H1 (cell line): Measurements from ENCODE around the gene C18orf63. TPM values are rescaled to one million over a fixed set of nuclear protein-coding genes. Genes with fewer than 3 reads are reported as not detected.

Experiments
- CTCF ChIA-PET: fragments of 300-600 bp; sonication (Branson Sonifier 250); formaldehyde crosslinking; loops from one replicate; lab custom pipeline; 2021; ENCODE audit not compliant: partially characterized antibody; lab: Charles Lee
- POLR2A ChIA-PET: fragments of 300-600 bp; sonication (Branson Sonifier 250); formaldehyde crosslinking; loops from one replicate; lab custom pipeline; 2021; ENCODE audit warnings: inconsistent platforms; ENCODE audit not compliant: partially characterized antibody; lab: Charles Lee
- DNase-seq, 2 experiments: peaks; one replicate each; pipeline versions ENCODE4 v3.0.0 to v3.0.0-alpha.2; 2010 to 2022; ENCODE audit warnings: low spot score in 2 of 2, low read depth in 1 of 2, mixed read lengths in 1 of 2
- FAIRE-seq: peaks from 2 replicates; lab custom pipeline; 2011; peaks lifted over from hg19 to GRCh38; lab: Jason Lieb, UNC
- H2AFZ ChIP-seq: 2 replicates; pipeline ENCODE4 v1.8.1; 2012; ENCODE audit warnings: low read length, inconsistent platforms
- H2AK5ac ChIP-seq: 2 replicates; pipeline ENCODE4 v1.6.1; 2013; ENCODE audit warnings: low read depth, low read length
- H2BK120ac ChIP-seq: replicated peaks from 2 replicates; pipeline ENCODE3; 2013; ENCODE audit warnings: low read depth, low read length, inconsistent platforms
- H2BK12ac ChIP-seq: 2 replicates; pipeline ENCODE4 v1.6.1; 2013; ENCODE audit warnings: low read depth, low read length
- H2BK15ac ChIP-seq: 2 replicates; pipeline ENCODE4 v1.6.1; 2013; ENCODE audit warnings: low read length
- H2BK20ac ChIP-seq: 2 replicates; pipeline ENCODE4 v1.6.1; 2013; ENCODE audit warnings: low read length
- H2BK5ac ChIP-seq: 2 replicates; pipeline ENCODE4 v1.6.1; 2013; ENCODE audit warnings: low read depth, low read length
- H3K14ac ChIP-seq: 2 replicates; pipeline ENCODE4 v1.6.1; 2013; ENCODE audit warnings: inconsistent platforms; ENCODE audit not compliant: insufficient read length
- H3K18ac ChIP-seq: 2 replicates; pipeline ENCODE4 v1.6.1; 2013; ENCODE audit warnings: low read length; ENCODE audit errors: extremely low read depth
- H3K23ac ChIP-seq: 2 replicates; pipeline ENCODE4 v1.6.1; 2013; ENCODE audit warnings: inconsistent platforms; ENCODE audit not compliant: insufficient read length
- H3K23me2 ChIP-seq: 2 replicates; pipeline ENCODE4 v1.6.1; 2013; ENCODE audit warnings: low read depth, low read length
- H3K27ac ChIP-seq: 2 replicates; pipeline ENCODE4 v1.6.1; 2011; ENCODE audit warnings: low read depth, low read length, inconsistent platforms
- H3K27me3 ChIP-seq, 4 experiments: replicated peaks in 1 of 4; 1 replicate in 1 of 4; 2 replicates in 3 of 4; pipeline versions ENCODE4 v1.6.1 to v1.8.1; 2011 to 2013; ENCODE audit warnings: low read length in 3 of 4, mild to moderate bottlenecking in 3 of 4, inconsistent platforms in 2 of 4, mixed read lengths in 2 of 4, moderate library complexity in 1 of 4; ENCODE audit not compliant: control insufficient read depth in 3 of 4, insufficient read depth in 3 of 4; ENCODE audit errors: extremely low read depth in 1 of 4
- H3K36me3 ChIP-seq, 4 experiments: 2 replicates each; pipeline versions ENCODE4 v1.6.1 to v1.8.1; 2011 to 2013; ENCODE audit warnings: mild to moderate bottlenecking in 4 of 4, low read length in 3 of 4, moderate library complexity in 2 of 4, control low read depth in 1 of 4, inconsistent platforms in 1 of 4; ENCODE audit not compliant: insufficient read depth in 4 of 4, control insufficient read depth in 2 of 4
- H3K4ac ChIP-seq: replicated peaks from 2 replicates; pipeline ENCODE3; 2013; ENCODE audit warnings: low read length, low read depth, mixed read lengths, inconsistent platforms; ENCODE audit not compliant: insufficient read length
- H3K4me1 ChIP-seq, 4 experiments: replicated peaks in 1 of 4; 1 replicate in 1 of 4; 2 replicates in 3 of 4; pipeline versions ENCODE4 v1.6.1 to v1.8.1; 2011 to 2013; ENCODE audit warnings: low read length in 3 of 4, inconsistent platforms in 2 of 4, mixed read lengths in 1 of 4; ENCODE audit not compliant: insufficient read depth in 4 of 4, control insufficient read depth in 3 of 4
- H3K4me2 ChIP-seq, 2 experiments: 2 replicates each; pipeline versions ENCODE4 v1.6.1 to v1.8.1; 2011 to 2013; ENCODE audit warnings: low read depth in 2 of 2, low read length in 2 of 2, control low read depth in 1 of 2, inconsistent platforms in 1 of 2, mild to moderate bottlenecking in 1 of 2; ENCODE audit not compliant: insufficient read depth in 1 of 2
- H3K4me3 ChIP-seq, 4 experiments: fragments of 200-600, 300-600 bp in 1 of 4; sonication (generic), shearing (Covaris generic), sonication (Bioruptor Twin) in 1 of 4; 2 replicates each; pipeline versions ENCODE4 v1.5.1 to v1.8.1; 2011 to 2016; ENCODE audit warnings: low read length in 4 of 4, low read depth in 3 of 4, control low read depth in 2 of 4, inconsistent platforms in 2 of 4, mild to moderate bottlenecking in 2 of 4, mixed read lengths in 1 of 4, moderate library complexity in 1 of 4; ENCODE audit not compliant: insufficient read depth in 2 of 4; ENCODE audit errors: extremely low read depth in 1 of 4
- H3K56ac ChIP-seq: replicated peaks from 2 replicates; pipeline ENCODE3; 2013; ENCODE audit warnings: low read depth, mild to moderate bottlenecking, mixed read lengths, low read length, inconsistent platforms; ENCODE audit not compliant: insufficient read length
- H3K79me1 ChIP-seq: 2 replicates; pipeline ENCODE4 v1.6.1; 2013; ENCODE audit warnings: low read depth, low read length, control low read depth
- H3K79me2 ChIP-seq, 2 experiments: 2 replicates each; pipeline versions ENCODE4 v1.6.1 to v1.8.1; 2012 to 2013; ENCODE audit warnings: low read length in 2 of 2, mild to moderate bottlenecking in 2 of 2, inconsistent platforms in 1 of 2; ENCODE audit not compliant: insufficient read depth in 2 of 2, control insufficient read depth in 1 of 2
- H3K9ac ChIP-seq, 4 experiments: replicated peaks in 1 of 4; 1 replicate in 1 of 4; 2 replicates in 3 of 4; pipeline versions ENCODE4 v1.6.1 to v1.8.1; 2011 to 2013; ENCODE audit warnings: low read depth in 3 of 4, low read length in 3 of 4, control low read depth in 2 of 4, mild to moderate bottlenecking in 2 of 4, moderate library complexity in 2 of 4, inconsistent platforms in 1 of 4; ENCODE audit errors: extremely low read depth in 1 of 4
- H3K9me3 ChIP-seq, 2 experiments: 2 replicates each; pipeline versions ENCODE4 v1.6.1 to v1.8.1; 2012 to 2013; ENCODE audit warnings: mild to moderate bottlenecking in 2 of 2, moderate library complexity in 2 of 2, control low read depth in 1 of 2, inconsistent platforms in 1 of 2, low read depth in 1 of 2, low read length in 1 of 2, mixed read lengths in 1 of 2; ENCODE audit not compliant: insufficient read depth in 2 of 2
- H4K20me1 ChIP-seq, 2 experiments: replicated peaks in 1 of 2; 2 replicates each; pipeline versions ENCODE3 to v1.8.1; 2011 to 2013; ENCODE audit warnings: inconsistent platforms in 2 of 2, low read length in 2 of 2, mild to moderate bottlenecking in 1 of 2; ENCODE audit not compliant: insufficient read depth in 2 of 2, control insufficient read depth in 1 of 2
- H4K5ac ChIP-seq: 2 replicates; pipeline ENCODE4 v1.6.1; 2013; ENCODE audit warnings: low read length, low read depth, mixed read lengths, inconsistent platforms; ENCODE audit not compliant: insufficient read length
- H4K8ac ChIP-seq: 2 replicates; pipeline ENCODE4 v1.8.0; 2013; ENCODE audit warnings: mild to moderate bottlenecking, moderate library complexity, low read length, inconsistent platforms; ENCODE audit not compliant: insufficient read depth; ENCODE audit errors: extremely low read depth
- H4K91ac ChIP-seq: replicated peaks from 2 replicates; pipeline ENCODE3; 2013; ENCODE audit warnings: low read length, mixed read lengths, inconsistent platforms; ENCODE audit not compliant: insufficient read length
- BACH1 ChIP-seq: IDR thresholded peaks from 2 replicates; pipeline ENCODE4 v1.6.1; 2012; ENCODE audit warnings: low read length, improper control_type of control experiment
- GABPA ChIP-seq: IDR thresholded peaks from 2 replicates; pipeline ENCODE4 v1.6.1; 2011; ENCODE audit warnings: mild to moderate bottlenecking, low read length, moderate library complexity, borderline replicate concordance; ENCODE audit not compliant: insufficient read depth
- SAP30 ChIP-seq: fragments of 300-600 bp; sonication (generic); IDR thresholded peaks from 2 replicates; pipeline ENCODE4 v1.7.1; 2012; ENCODE audit warnings: low read length, moderate library complexity, mild to moderate bottlenecking, inconsistent platforms; ENCODE audit not compliant: insufficient read depth, insufficient replicate concordance
- WGBS, 2 experiments: shearing (Covaris generic) in 1 of 2; methylation state at CpG; one replicate each; pipeline versions ENCODE4 v1.1.6 to v1.1.7; 2013 to 2015; ENCODE audit warnings: low lambda C conversion rate in 2 of 2, mixed read lengths in 2 of 2, inconsistent platforms in 1 of 2, low coverage in 1 of 2, missing lambda C conversion rate in 1 of 2; ENCODE audit not compliant: insufficient replicate concordance in 2 of 2, insufficient coverage in 1 of 2, insufficient read length in 1 of 2; ENCODE audit errors: extremely low coverage in 1 of 2, missing lambda C conversion rate in 1 of 2; 5-methylcytosine and 5-hydroxymethylcytosine counted together
- polyA plus RNA-seq, 7 experiments: library from polyadenylated mRNA; depleted of rRNA in 3 of 7; stranded (reverse) in 5 of 7; unstranded in 2 of 7; fragments of >200 nt in 5 of 7; fragments of 200-250 nt in 2 of 7; gene quantifications; 1 replicate in 5 of 7; 2 replicates in 1 of 7; 4 replicates in 1 of 7; pipeline versions ENCODE4 v1.2.1 to v1.2.3, GENCODE V29; 2011 to 2013; ENCODE audit warnings: missing spikeins in 2 of 7, mixed read lengths in 2 of 7
- total RNA-seq: library from RNA; stranded (reverse); fragmentation: NEBNext Ultra II Directional; extraction: Animal tissue kit (Norgen Biotek cat#: 25700); gene quantifications from 2 replicates; pipeline ENCODE4 v1.2.1, GENCODE V29; 2021

The C18orf63 gene
- total and polyA plus RNA-seq, 2 of the 8 experiments (the other 6 are each of a cell fraction or from before 2014, with no cell fraction given), result not detected

GRCh38 chr18:74395006-74395405 is 79.4 kb downstream of the C18orf63 start:
- TF ChIP-seq GABPA, result no peak
- no peak for TF ChIP-seq BACH1
- no peak for TF ChIP-seq SAP30
- Histone ChIP-seq H3K56ac (no peak overlapping the region), H3K9ac (no peak overlapping the region)

More at GRCh38 chr18:74395006-74395405, 79.4 kb downstream of the C18orf63 start:
- Histone ChIP-seq H3K27ac (no peak overlapping the region), H2BK12ac (no peak overlapping the region), H4K91ac (no peak overlapping the region), H3K4me1 (no peaks in the 10 kb centered on the region; a peak in 1 of 7 replicates), H3K36me3 (no peaks in the 10 kb centered on the region), H4K5ac (no peak overlapping the region), H3K23ac (no peak overlapping the region), H3K14ac (no peak overlapping the region), H3K23me2 (no peaks in the 10 kb centered on the region), H3K4me3 (no peak overlapping the region), H2BK15ac (no peak overlapping the region), H4K20me1 (no peaks in the 10 kb centered on the region), H4K8ac (no peak overlapping the region), H3K4ac (no peak overlapping the region), H2BK120ac (no peak overlapping the region), H2AFZ (no peak overlapping the region), H3K4me2 (no peak overlapping the region), H3K79me2 (no peaks in the 10 kb centered on the region), H3K27me3 (no peaks in the 10 kb centered on the region), H3K9me3 (no peaks in the 10 kb centered on the region), H2BK20ac (no peak overlapping the region), H3K18ac (no peak overlapping the region), H2BK5ac (no peak overlapping the region), H2AK5ac (no peak overlapping the region), H3K79me1 (no peaks in the 10 kb centered on the region)
- CTCF ChIA-PET, result no interaction called here
- WGBS, 2 experiments, result 90% methylated on average over 7 of the region's 7 CpGs; no CpG with 5 or more reads in 1 of the 2 experiments
- no peak for DNase-seq
- POLR2A ChIA-PET, result no interaction called here
- no peak for FAIRE-seq
